Measurements from ENCODE around the gene PRKAG2. TPM values are rescaled to one million over a fixed set of nuclear protein-coding genes. Genes with fewer than 3 reads are reported as not detected.

PRKAG2 gene
- total and polyA plus RNA-seq, 2 of the 8 experiments (the other 6 are each of a cell fraction or from before 2014, with no cell fraction given) = 7.5 to 18.1 TPM

GRCh38 chr7:151624246-151624928 lies 252.5 kb downstream of the PRKAG2 start:
- peaks cover 0 to 5% of the 10 kb centered on the region in 2 experiments for H4K20me1 ChIP-seq (replicated peaks in 1 of 2; ENCODE audit: control insufficient read depth in 1 of 2, insufficient read depth in 2 of 2, low read length in 2 of 2)
- FAIRE-seq (no peak), DNase-seq (ENCODE audit: low read depth in 1 of 2, low spot score in 2 of 2) (no peak)
- no peak overlapping the region for H3K4me3 ChIP-seq (ENCODE audit: extremely low read depth in 1 of 4, insufficient read depth in 2 of 4, low read depth in 3 of 4, low read length in 4 of 4)
- peaks cover 2 to 12% (median 7%) of the 10 kb centered on the region in 4 experiments for H3K4me1 ChIP-seq (replicated peaks in 1 of 4; ENCODE audit: control insufficient read depth in 3 of 4, insufficient read depth in 4 of 4, low read length in 3 of 4)
- ChIA-PET CTCF (ENCODE audit: partially characterized antibody) (interaction anchor here (0.8 to 10.8 kb wide), 13 partner anchors 8 to 310 kb away, joined by 3 to 107 read pairs (median 5); no protein-coding TSS in a partner anchor), POLR2A (ENCODE audit: partially characterized antibody) (interaction anchor here (0.9 kb wide), 1 partner anchor 10 kb away, joined by 3 read pairs; no protein-coding TSS in a partner anchor)
- H2AFZ ChIP-seq (ENCODE audit: low read length) = no peak overlapping the region
- H3K27me3 ChIP-seq (replicated peaks in 1 of 4; ENCODE audit: control insufficient read depth in 3 of 4, extremely low read depth in 1 of 4, insufficient read depth in 3 of 4, low read length in 3 of 4) = peaks cover 0 to 4% (median under 1%) of the 10 kb centered on the region in 4 experiments; a peak in 3 of 7 replicates
- WGBS, 2 experiments (ENCODE audit: extremely low coverage in 1 of 2, insufficient coverage in 1 of 2, insufficient read length in 1 of 2, insufficient replicate concordance in 2 of 2, low coverage in 1 of 2, low lambda C conversion rate in 2 of 2, missing lambda C conversion rate in 1 of 2) = 86% methylated on average over 18 of the region's 18 CpGs; no CpG with 5 or more reads in 1 of the 2 experiments
- no peak overlapping the region for H3K4ac ChIP-seq (replicated peaks; ENCODE audit: insufficient read length, low read depth, low read length)
- no peak overlapping the region for H2BK5ac ChIP-seq (ENCODE audit: low read depth, low read length)
- no peak overlapping the region for H3K27ac ChIP-seq (ENCODE audit: low read depth, low read length)
- H2BK15ac ChIP-seq (ENCODE audit: low read length) = no peak overlapping the region
- H3K56ac ChIP-seq (replicated peaks; ENCODE audit: insufficient read length, low read depth, low read length) = no peak overlapping the region
- 0 out of 4 replicates have a peak, but pooled peaks cover 0 to 3% of the 10 kb centered on the region in 2 experiments for H3K79me2 ChIP-seq (ENCODE audit: control insufficient read depth in 1 of 2, insufficient read depth in 2 of 2, low read length in 2 of 2)
- no peak overlapping the region for H3K14ac ChIP-seq (ENCODE audit: insufficient read length)
- no peak overlapping the region for H4K91ac ChIP-seq (replicated peaks; ENCODE audit: insufficient read length, low read length)
- no peak for TF ChIP-seq MAFK (IDR thresholded peaks at IDR 0.05; ENCODE audit: low read depth, low read length)
- H3K18ac ChIP-seq (ENCODE audit: extremely low read depth, low read length) = no peak overlapping the region
- H3K23ac ChIP-seq (ENCODE audit: insufficient read length) = no peak overlapping the region
- H2AK5ac ChIP-seq (ENCODE audit: low read depth, low read length) = no peak overlapping the region
- H4K5ac ChIP-seq (ENCODE audit: insufficient read length, low read depth, low read length) = no peak overlapping the region
- no peak overlapping the region for H2BK120ac ChIP-seq (replicated peaks; ENCODE audit: low read depth, low read length)
- peaks cover 4% of the 10 kb centered on the region; the same call in 1 of the 2 replicates for H3K79me1 ChIP-seq (ENCODE audit: low read depth, low read length)
- H2BK12ac ChIP-seq (ENCODE audit: low read depth, low read length) = no peak overlapping the region
- H3K9ac ChIP-seq (replicated peaks in 1 of 4; ENCODE audit: extremely low read depth in 1 of 4, low read depth in 3 of 4, low read length in 3 of 4) = no peak overlapping the region
- H2BK20ac ChIP-seq (ENCODE audit: low read length) = no peak overlapping the region
- H3K9me3 ChIP-seq (ENCODE audit: insufficient read depth in 2 of 2, low read depth in 1 of 2, low read length in 1 of 2) = no peaks in the 10 kb centered on the region
- H3K4me2 ChIP-seq (ENCODE audit: insufficient read depth in 1 of 2, low read depth in 2 of 2, low read length in 2 of 2) = no peak overlapping the region
- no peak overlapping the region for H4K8ac ChIP-seq (ENCODE audit: extremely low read depth, insufficient read depth, low read length)
- no peaks in the 10 kb centered on the region for H3K23me2 ChIP-seq (ENCODE audit: low read depth, low read length)
- no peaks in the 10 kb centered on the region for H3K36me3 ChIP-seq (ENCODE audit: control insufficient read depth in 2 of 4, insufficient read depth in 4 of 4, low read length in 3 of 4)

Measured in H1 (cell line).